HCT116 (cell line): ENCODE measurements around the gene NSUN4. TPM values are rescaled to one million over a fixed set of nuclear protein-coding genes. Genes with fewer than 3 reads are reported as not detected.
A peak's percentile ranks its signal among the peaks of the same experiment; 100 is the strongest.

ENCODE experiments used
- ATAC-seq: fragments of 200-7000 bp; cut with Tn5 transposase; 2 replicates; pipeline ENCODE4 v1.9.1; 2020; ENCODE audit warnings: mild to moderate bottlenecking, moderate library complexity
- BruUV-seq: library from RNA; stranded (reverse); fragments of 400-500 nt; replicated peaks from 2 replicates; lab custom pipeline; 2021; lab: Mats Ljungman, UMichigan
- CTCF ChIA-PET: fragments of 300-600 bp; sonication (Branson Sonifier 250); formaldehyde crosslinking; loops from one replicate; lab custom pipeline; 2021; ENCODE audit warnings: antibody characterized with exemption; lab: Charles Lee
- POLR2A ChIA-PET: fragments of 300-600, 350-600 bp; sonication (Branson Sonifier 250); formaldehyde crosslinking; loops from one replicate; lab custom pipeline; 2021; ENCODE audit warnings: antibody characterized with exemption; lab: Charles Lee
- RAD21 ChIA-PET, 2 experiments: fragments of 300-600 bp; sonication (Branson Sonifier 250); formaldehyde crosslinking; loops; one replicate each; lab custom pipeline; 2023; ENCODE audit warnings: low total read pairs in 2 of 2; ENCODE audit not compliant: uncharacterized antibody in 2 of 2, unreplicated experiment in 2 of 2, low non-redundant PET in 1 of 2; lab: Charles Lee
- DNase-seq: peaks from one replicate; pipeline ENCODE4 v3.0.0-alpha.2; 2010; ENCODE audit warnings: low read depth, low spot score
- H2AFZ ChIP-seq: fragments of 200-600 bp; shearing (Covaris generic), sonication (generic); 2 replicates; pipeline ENCODE4 v1.6.1; 2017; ENCODE audit warnings: low read depth, mixed run types, mixed read lengths, antibody characterized with exemption, low read length; ENCODE audit not compliant: poor library complexity, severe bottlenecking
- H3K27ac ChIP-seq: 2 replicates; pipeline ENCODE4 v1.5.1; 2012; ENCODE audit warnings: low read depth, low read length
- H3K27me3 ChIP-seq: fragments of 200-600 bp; sonication (generic); 2 replicates; pipeline ENCODE4 v1.6.1; 2016; ENCODE audit warnings: mixed run types, low read length, mixed read lengths; ENCODE audit not compliant: insufficient read depth
- H3K36me3 ChIP-seq, 2 experiments: fragments of 200-500 bp in 1 of 2; fragments of 200-600 bp in 1 of 2; sonication (Bioruptor generic) in 1 of 2; sonication (generic) in 1 of 2; 2 replicates each; pipeline versions ENCODE4 v1.5.1 to v1.6.1; 2014 to 2016; ENCODE audit warnings: low read length in 2 of 2, inconsistent platforms in 1 of 2, mixed read lengths in 1 of 2, mixed run types in 1 of 2; ENCODE audit not compliant: insufficient read depth in 2 of 2, control insufficient read depth in 1 of 2
- H3K4me1 ChIP-seq, 2 experiments: fragments of 200-600 bp in 1 of 2; sonication (generic) in 1 of 2; 2 replicates each; pipeline versions ENCODE4 v1.5.1 to v1.6.1; 2012 to 2017; ENCODE audit warnings: low read length in 2 of 2, inconsistent platforms in 1 of 2, mild to moderate bottlenecking in 1 of 2, mixed read lengths in 1 of 2, mixed run types in 1 of 2, moderate library complexity in 1 of 2; ENCODE audit not compliant: insufficient read depth in 2 of 2, control insufficient read depth in 1 of 2
- H3K4me2 ChIP-seq: fragments of 200-600 bp; sonication (generic); 2 replicates; pipeline ENCODE4 v1.6.1; 2017; ENCODE audit warnings: mixed run types, low read length, mixed read lengths
- H3K4me3 ChIP-seq, 2 experiments: fragments of 200-600 bp in 1 of 2; sonication (generic) in 1 of 2; replicated peaks in 1 of 2; 2 replicates each; pipeline ENCODE4 v1.5.1; 2011 to 2016; ENCODE audit warnings: low read length in 2 of 2, control low read depth in 1 of 2, low read depth in 1 of 2, mild to moderate bottlenecking in 1 of 2, mixed read lengths in 1 of 2, mixed run types in 1 of 2
- H3K79me2 ChIP-seq: fragments of 200-600 bp; sonication (generic); 2 replicates; pipeline ENCODE4 v1.6.1; 2017; ENCODE audit warnings: mild to moderate bottlenecking, mixed run types, low read length, moderate library complexity, mixed read lengths; ENCODE audit not compliant: insufficient read depth
- H3K9ac ChIP-seq: fragments of 200-600 bp; sonication (generic); 2 replicates; pipeline ENCODE4 v1.6.1; 2016; ENCODE audit warnings: low read length, mixed read lengths
- H3K9me2 ChIP-seq: fragments of 200-600 bp; sonication (generic), shearing (Covaris generic); 2 replicates; pipeline ENCODE4 v1.6.1; 2017; ENCODE audit warnings: mixed run types, mild to moderate bottlenecking, moderate library complexity; ENCODE audit not compliant: insufficient read depth
- H3K9me3 ChIP-seq, 2 experiments: fragments of 200-500 bp in 1 of 2; fragments of 200-600 bp in 1 of 2; sonication (Bioruptor generic) in 1 of 2; sonication (generic) in 1 of 2; 2 replicates each; pipeline ENCODE4 v1.6.1; 2014 to 2017; ENCODE audit warnings: low read length in 2 of 2, mixed read lengths in 2 of 2, inconsistent platforms in 1 of 2, low read depth in 1 of 2, mild to moderate bottlenecking in 1 of 2, mixed run types in 1 of 2, moderate library complexity in 1 of 2; ENCODE audit not compliant: control insufficient read depth in 1 of 2, insufficient read depth in 1 of 2
- H4K20me1 ChIP-seq: fragments of 200-600 bp; sonication (generic), shearing (Covaris generic); 2 replicates; pipeline ENCODE4 v1.6.1; 2017; ENCODE audit warnings: mixed run types, mild to moderate bottlenecking, moderate library complexity; ENCODE audit not compliant: insufficient read depth
- EGR1 ChIP-seq: IDR thresholded peaks from 2 replicates; pipeline ENCODE4 v1.6.1; 2012; ENCODE audit warnings: low read depth
- EZH2 ChIP-seq: fragments of 200-600 bp; sonication (generic); IDR thresholded peaks from 2 replicates; pipeline ENCODE4 v1.6.1; 2017; ENCODE audit warnings: antibody characterized with exemption, mixed run types
- EZH2phosphoT487 ChIP-seq: fragments of 200-600 bp; IDR thresholded peaks from 2 replicates; pipeline ENCODE4 v1.6.1; 2018; ENCODE audit warnings: antibody characterized with exemption, borderline replicate concordance
- JUND ChIP-seq: IDR thresholded peaks from 2 replicates; pipeline ENCODE4 v1.6.1; 2012
- POLR2A ChIP-seq: IDR thresholded peaks from 2 replicates; pipeline ENCODE4 v1.7.0; 2011; ENCODE audit warnings: borderline replicate concordance; ENCODE audit not compliant: insufficient read depth, insufficient read length; ENCODE audit errors: extremely low read depth
- POLR2AphosphoS5 ChIP-seq: IDR thresholded peaks from 2 replicates; pipeline ENCODE4 v1.6.1; 2011; ENCODE audit warnings: mild to moderate bottlenecking, low read depth, low read length, moderate library complexity
- SP1 ChIP-seq: IDR thresholded peaks from 2 replicates; pipeline ENCODE4 v1.6.1; 2012; ENCODE audit warnings: low read depth
- TCF7L2 ChIP-seq: IDR thresholded peaks from 2 replicates; pipeline ENCODE4 v1.7.0; 2011; ENCODE audit warnings: borderline replicate concordance, inconsistent platforms; ENCODE audit not compliant: insufficient read depth, insufficient read length; ENCODE audit errors: extremely low read depth
- YY1 ChIP-seq: IDR thresholded peaks from 2 replicates; pipeline ENCODE4 v1.6.1; 2011; ENCODE audit warnings: low read length, low read depth, moderate library complexity, mild to moderate bottlenecking; ENCODE audit not compliant: insufficient replicate concordance; ENCODE audit errors: extremely low read depth
- ZNF274 ChIP-seq: fragments of 200-500 bp; sonication (Bioruptor generic); IDR thresholded peaks from 2 replicates; pipeline ENCODE4 v1.6.1; 2014; ENCODE audit warnings: mild to moderate bottlenecking, low read depth, low read length, inconsistent platforms
- intact Hi-C: fragments of 100-400 bp; cut with micrococcal nuclease; formaldehyde crosslinking; loops from 2 replicates; pipeline ENCODE4 v1.10.0; 2022
- total RNA-seq: library from RNA; stranded (reverse); gene quantifications from one replicate; pipeline ENCODE4 v1.2.1, GENCODE V29; 2021; ENCODE audit not compliant: unreplicated experiment
- TF ChIP-seq, protein P1 (sequence below), 3 experiments: fragments of 200-600 bp in 1 of 3; sonication (generic) in 1 of 3; IDR thresholded peaks in 2 of 3; conservative IDR thresholded peaks in 1 of 3; 2 replicates each; pipeline ENCODE4 v1.5.1; 2012 to 2017; ENCODE audit warnings: low read depth in 2 of 3, low read length in 2 of 3, antibody characterized with exemption in 1 of 3, borderline replicate concordance in 1 of 3, control low read depth in 1 of 3, mild to moderate bottlenecking in 1 of 3, mixed read lengths in 1 of 3, mixed run types in 1 of 3, moderate library complexity in 1 of 3; ENCODE audit not compliant: insufficient read depth in 1 of 3

Gene NSUN4
- total RNA-seq, 1 experiment from 2014 or later = 27.8 TPM

DNA sequence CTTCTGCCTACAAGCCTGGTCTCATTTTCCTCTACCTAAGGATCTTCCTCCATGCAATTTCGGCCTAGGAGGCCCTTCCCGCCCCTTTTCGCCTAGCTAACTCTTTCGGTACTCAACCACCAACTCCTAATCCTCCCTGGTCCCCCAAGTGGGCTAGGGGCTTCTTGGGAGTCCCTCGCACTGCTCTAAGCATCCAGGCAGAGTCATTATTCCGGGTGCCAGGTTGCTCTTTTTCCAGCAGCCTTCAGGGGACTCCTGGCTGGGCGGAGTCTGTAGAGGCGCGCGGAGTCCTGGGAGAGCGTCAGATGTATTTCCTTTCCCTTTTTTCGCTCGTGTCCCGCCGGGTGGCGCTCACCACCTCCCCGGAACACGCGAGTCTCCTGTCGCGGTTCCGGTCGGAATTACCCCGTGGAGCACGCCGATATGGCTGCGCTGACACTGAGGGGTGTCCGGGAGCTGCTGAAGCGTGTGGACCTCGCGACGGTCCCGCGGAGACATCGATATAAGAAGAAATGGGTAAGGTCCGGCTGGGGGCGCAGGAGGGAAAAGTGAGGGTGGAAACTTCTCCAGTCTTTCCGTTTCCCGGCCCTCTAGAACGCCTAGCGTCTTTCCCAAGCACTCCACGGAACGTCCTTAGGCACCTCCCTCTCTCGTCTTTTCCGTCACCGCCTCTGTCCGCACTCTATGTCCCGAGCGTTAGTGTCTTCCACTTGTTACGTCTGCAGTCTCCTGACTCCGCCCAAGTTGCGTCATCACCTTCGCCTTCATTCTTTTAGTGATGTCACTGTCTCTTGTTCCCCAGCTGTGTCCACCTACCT lies at the start of gene NSUN4 (continued):
- TF ChIP-seq, protein P1, sequence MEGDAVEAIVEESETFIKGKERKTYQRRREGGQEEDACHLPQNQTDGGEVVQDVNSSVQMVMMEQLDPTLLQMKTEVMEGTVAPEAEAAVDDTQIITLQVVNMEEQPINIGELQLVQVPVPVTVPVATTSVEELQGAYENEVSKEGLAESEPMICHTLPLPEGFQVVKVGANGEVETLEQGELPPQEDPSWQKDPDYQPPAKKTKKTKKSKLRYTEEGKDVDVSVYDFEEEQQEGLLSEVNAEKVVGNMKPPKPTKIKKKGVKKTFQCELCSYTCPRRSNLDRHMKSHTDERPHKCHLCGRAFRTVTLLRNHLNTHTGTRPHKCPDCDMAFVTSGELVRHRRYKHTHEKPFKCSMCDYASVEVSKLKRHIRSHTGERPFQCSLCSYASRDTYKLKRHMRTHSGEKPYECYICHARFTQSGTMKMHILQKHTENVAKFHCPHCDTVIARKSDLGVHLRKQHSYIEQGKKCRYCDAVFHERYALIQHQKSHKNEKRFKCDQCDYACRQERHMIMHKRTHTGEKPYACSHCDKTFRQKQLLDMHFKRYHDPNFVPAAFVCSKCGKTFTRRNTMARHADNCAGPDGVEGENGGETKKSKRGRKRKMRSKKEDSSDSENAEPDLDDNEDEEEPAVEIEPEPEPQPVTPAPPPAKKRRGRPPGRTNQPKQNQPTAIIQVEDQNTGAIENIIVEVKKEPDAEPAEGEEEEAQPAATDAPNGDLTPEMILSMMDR (IDR thresholded peaks at IDR 0.05 in 2 of 3, conservative IDR thresholded peaks at IDR 0.05 in 1 of 3; ENCODE audit: borderline replicate concordance in 1 of 3, insufficient read depth in 1 of 3, low read depth in 2 of 3, low read length in 2 of 3) = peak; percentile 43 to 72 (median 67); a peak in 5 of 6 replicates
- no peak for TF ChIP-seq ZNF274
- TF ChIP-seq SP1 = peak; percentile 76; the same call in 1 of the 2 replicates
- TF ChIP-seq JUND = no peak
- TF ChIP-seq TCF7L2 = peak; percentile 47
- peak; percentile 92 for TF ChIP-seq POLR2AphosphoS5

GRCh38 chr1:46295306-46295705 lies 45.3 kb upstream of the NSUN4 start:
- Histone ChIP-seq H3K36me3 (peaks cover 6 to 26% of the 10 kb centered on the region in 2 experiments; a peak in 3 of 4 replicates), H3K9ac (no peak overlapping the region), H3K9me2 (no peaks in the 10 kb centered on the region), H2AFZ (no peak overlapping the region), H3K9me3 (no peaks in the 10 kb centered on the region), H3K27me3 (no peaks in the 10 kb centered on the region), H3K79me2 (peaks cover 21% of the 10 kb centered on the region), H3K4me2 (no peak overlapping the region), H4K20me1 (no peaks in the 10 kb centered on the region), H3K27ac (no peak overlapping the region), H3K4me1 (no peaks in the 10 kb centered on the region; a peak in 1 of 4 replicates), H3K4me3 (no peak overlapping the region)
- no TSS peak for BruUV-seq
- ChIA-PET RAD21 (no interaction called here), POLR2A (no interaction called here), CTCF (no interaction called here)
- intact Hi-C loops = no loop called here
- TF ChIP-seq TCF7L2 (no peak), YY1 (no peak), EZH2phosphoT487 (no peak), EGR1 (no peak), POLR2A (no peak), EZH2 (no peak)
- no peak for DNase-seq
- ATAC-seq = no peak
